ENCODE data around the gene TTC24. TPM values are rescaled to one million over a fixed set of nuclear protein-coding genes. Genes with fewer than 3 reads are reported as not detected.

Gene TTC24
- total and polyA plus RNA-seq, 2 experiments from 2014 or later = not detected

DNA sequence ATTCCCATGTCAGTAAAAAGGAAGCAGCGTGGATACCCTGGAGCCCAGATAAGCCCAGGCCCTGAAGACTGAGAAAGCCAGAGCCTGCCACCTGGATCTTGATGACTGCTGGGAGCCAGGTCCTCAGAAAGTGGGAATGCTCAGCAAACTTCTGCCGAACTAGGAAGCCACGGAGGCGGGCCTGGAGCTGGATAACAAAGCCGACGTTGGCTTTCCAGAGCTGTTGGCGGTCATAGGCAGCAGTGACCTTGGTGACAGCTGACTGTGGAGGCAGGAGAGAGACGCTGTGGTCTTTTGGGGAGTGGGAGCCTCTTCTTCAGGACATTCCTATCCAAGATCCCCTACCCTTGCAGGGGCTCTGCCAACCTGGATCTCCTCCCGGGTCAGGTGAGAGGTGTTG is 31.5 kb upstream of the TTC24 start:
- no peak overlapping the region for H3K4me3 Mint-ChIP-seq

DNA sequence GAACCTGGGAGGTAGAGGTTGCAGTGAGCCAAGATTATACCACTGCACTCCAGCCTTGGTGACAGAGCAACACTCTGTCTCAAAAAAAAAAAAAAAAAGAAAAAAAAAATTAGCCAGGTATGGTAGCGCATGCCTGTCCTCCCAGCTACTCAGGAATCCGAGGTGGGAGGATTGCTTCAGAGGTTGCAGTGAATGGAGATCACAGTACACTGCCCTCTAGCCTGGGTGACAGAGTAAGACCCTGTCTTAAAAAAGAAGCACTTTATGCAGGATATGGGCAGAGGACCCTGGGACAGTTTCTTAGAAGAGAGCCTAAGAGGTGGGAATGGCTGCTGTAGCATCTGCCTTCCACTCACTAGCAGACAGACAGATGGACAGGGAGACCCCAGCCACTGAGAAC is 30.1 kb upstream of the TTC24 start:
- no peaks in the 10 kb centered on the region for H3K27me3 ChIP-seq (ENCODE audit: insufficient read depth)
- Mint-ChIP-seq H3K4me3 (no peak overlapping the region), H3K9me3 (no peaks in the 10 kb centered on the region), H3K4me1 (no peaks in the 10 kb centered on the region), H3K36me3 (ENCODE audit: low read depth) (peaks cover 18% of the 10 kb centered on the region), H3K27ac (no peak overlapping the region), H3K27me3 (ENCODE audit: insufficient read depth, low read depth, poor library complexity) (peaks cover 5% of the 10 kb centered on the region)
- H3K4me1 ChIP-seq (ENCODE audit: insufficient read depth) = no peaks in the 10 kb centered on the region
- H3K79me2 ChIP-seq (replicated peaks; ENCODE audit: insufficient read depth) = no peaks in the 10 kb centered on the region
- H3K4me3 ChIP-seq = no peak overlapping the region
- DNase-seq (ENCODE audit: low spot score) (peak; percentile 50), ATAC-seq (peak; percentile 88)
- no peaks in the 10 kb centered on the region for H3K9me2 ChIP-seq (ENCODE audit: insufficient read depth)
- H4K20me1 ChIP-seq (replicated peaks; ENCODE audit: insufficient read depth) = no peaks in the 10 kb centered on the region; the same call in 1 of the 2 replicates
- no peak overlapping the region for H3K27ac ChIP-seq (ENCODE audit: low read depth)
- no peaks in the 10 kb centered on the region for H3F3A ChIP-seq (replicated peaks; ENCODE audit: low read depth)
- peaks cover under 1% of the 10 kb centered on the region; the same call in 1 of the 2 replicates for H3K36me3 ChIP-seq (ENCODE audit: insufficient read depth)
- H2AFZ ChIP-seq = no peak overlapping the region
- H3K4me2 ChIP-seq = no peak overlapping the region
- TF ChIP-seq CTCF (conservative IDR thresholded peaks at IDR 0.05; ENCODE audit: low read depth in 2 of 2) (peak; percentile 44 to 50), ZNF331 (CRISPR knock-in tag; IDR thresholded peaks at IDR 0.05; ENCODE audit: low read depth) (no peak)

More for the DNA sequence above, 31.5 kb upstream of the TTC24 start:
- no peak overlapping the region for H3K4me3 ChIP-seq
- no peaks in the 10 kb centered on the region for H3K27me3 ChIP-seq (ENCODE audit: insufficient read depth)
- no peaks in the 10 kb centered on the region for H3K4me1 ChIP-seq (ENCODE audit: insufficient read depth)
- Mint-ChIP-seq H3K4me1 (no peaks in the 10 kb centered on the region), H3K36me3 (ENCODE audit: low read depth) (peaks cover 16% of the 10 kb centered on the region), H3K9me3 (no peaks in the 10 kb centered on the region), H3K27me3 (ENCODE audit: insufficient read depth, low read depth, poor library complexity) (peaks cover 7% of the 10 kb centered on the region), H3K27ac (no peak overlapping the region)
- no peak for ATAC-seq
- TF ChIP-seq, protein P1, sequence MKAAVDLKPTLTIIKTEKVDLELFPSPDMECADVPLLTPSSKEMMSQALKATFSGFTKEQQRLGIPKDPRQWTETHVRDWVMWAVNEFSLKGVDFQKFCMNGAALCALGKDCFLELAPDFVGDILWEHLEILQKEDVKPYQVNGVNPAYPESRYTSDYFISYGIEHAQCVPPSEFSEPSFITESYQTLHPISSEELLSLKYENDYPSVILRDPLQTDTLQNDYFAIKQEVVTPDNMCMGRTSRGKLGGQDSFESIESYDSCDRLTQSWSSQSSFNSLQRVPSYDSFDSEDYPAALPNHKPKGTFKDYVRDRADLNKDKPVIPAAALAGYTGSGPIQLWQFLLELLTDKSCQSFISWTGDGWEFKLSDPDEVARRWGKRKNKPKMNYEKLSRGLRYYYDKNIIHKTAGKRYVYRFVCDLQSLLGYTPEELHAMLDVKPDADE (IDR thresholded peaks at IDR 0.05) = no peak
- TF ChIP-seq CTCF (conservative IDR thresholded peaks at IDR 0.05; ENCODE audit: low read depth in 2 of 2) (no peak), NANOG (IDR thresholded peaks at IDR 0.05; ENCODE audit: borderline replicate concordance) (no peak), STAT1 (IDR thresholded peaks at IDR 0.05; ENCODE audit: unreplicated experiment) (no peak), POLR2AphosphoS5 (IDR thresholded peaks at IDR 0.05; ENCODE audit: low read depth) (no peak), EZH2phosphoT487 (IDR thresholded peaks at IDR 0.05; ENCODE audit: unreplicated experiment) (no peak), ZNF331 (CRISPR knock-in tag; IDR thresholded peaks at IDR 0.05; ENCODE audit: low read depth) (no peak)
- DNase-seq (ENCODE audit: low spot score) = no peak
- H3K4me2 ChIP-seq = no peak overlapping the region
- no peak overlapping the region for H3K27ac ChIP-seq (ENCODE audit: low read depth)
- H3K36me3 ChIP-seq (ENCODE audit: insufficient read depth) = no peaks in the 10 kb centered on the region
- no peaks in the 10 kb centered on the region for H3K79me2 ChIP-seq (replicated peaks; ENCODE audit: insufficient read depth)
- no peaks in the 10 kb centered on the region for H3K9me2 ChIP-seq (ENCODE audit: insufficient read depth)
- H2AFZ ChIP-seq = no peak overlapping the region
- H3F3A ChIP-seq (replicated peaks; ENCODE audit: low read depth) = no peaks in the 10 kb centered on the region
- H4K20me1 ChIP-seq (replicated peaks; ENCODE audit: insufficient read depth) = no peaks in the 10 kb centered on the region; the same call in 1 of the 2 replicates
